GM23338 (cell line): ENCODE results near the gene EXOSC5. TPM values are rescaled to one million over a fixed set of nuclear protein-coding genes. Genes with fewer than 3 reads are reported as not detected.
"Not testable (repeated sequence)": the region's sequence is repeated elsewhere in the genome, so short reads cannot be mapped to it uniquely, and the experiment has no call there.

ENCODE experiments used
- ATAC-seq: fragments of 200-7000 bp; cut with Tn5 transposase; 3 replicates; pipeline ENCODE4 v1.9.1; 2020
- DNase-seq: peaks from one replicate; pipeline ENCODE4 v3.0.0-alpha.2; 2015; ENCODE audit warnings: low spot score
- H2AFZ ChIP-seq: fragments of 200-600 bp; sonication (generic); 2 replicates; pipeline ENCODE4 v1.8.0; 2016; ENCODE audit warnings: antibody characterized with exemption, mild to moderate bottlenecking, moderate library complexity
- H3F3A ChIP-seq: fragments of 200-600 bp; sonication (generic); replicated peaks from 2 replicates; pipeline ENCODE4 v1.8.0; 2017; ENCODE audit warnings: antibody characterized with exemption, mixed run types, low read depth
- H3K27ac ChIP-seq: fragments of 200-600 bp; sonication (generic); 2 replicates; pipeline ENCODE4 v1.6.1; 2016; ENCODE audit warnings: low read depth
- H3K27me3 ChIP-seq: fragments of 200-600 bp; sonication (generic); 2 replicates; pipeline ENCODE4 v1.8.0; 2016; ENCODE audit warnings: mild to moderate bottlenecking, mixed run types, moderate library complexity; ENCODE audit not compliant: insufficient read depth
- H3K36me3 ChIP-seq: fragments of 200-600 bp; sonication (generic); 2 replicates; pipeline ENCODE4 v1.8.0; 2016; ENCODE audit warnings: mild to moderate bottlenecking; ENCODE audit not compliant: insufficient read depth
- H3K4me1 ChIP-seq: fragments of 200-600 bp; sonication (generic); 2 replicates; pipeline ENCODE4 v1.8.0; 2016; ENCODE audit warnings: mild to moderate bottlenecking, moderate library complexity; ENCODE audit not compliant: insufficient read depth
- H3K4me2 ChIP-seq: fragments of 200-600 bp; sonication (generic); 2 replicates; pipeline ENCODE4 v1.7.1; 2017; ENCODE audit warnings: mixed run types
- H3K4me3 ChIP-seq: fragments of 200-600 bp; sonication (generic); 2 replicates; pipeline ENCODE4 v1.6.1; 2016; ENCODE audit warnings: mixed run types
- H3K79me2 ChIP-seq: fragments of 200-600 bp; sonication (generic); replicated peaks from 2 replicates; pipeline ENCODE4 v1.8.0; 2017; ENCODE audit warnings: mild to moderate bottlenecking; ENCODE audit not compliant: insufficient read depth
- H3K9me2 ChIP-seq: fragments of 200-600 bp; sonication (generic); 2 replicates; pipeline ENCODE4 v1.8.0; 2017; ENCODE audit not compliant: insufficient read depth
- H4K20me1 ChIP-seq: fragments of 200-600 bp; sonication (generic); replicated peaks from 2 replicates; pipeline ENCODE4 v1.8.0; 2017; ENCODE audit warnings: mild to moderate bottlenecking; ENCODE audit not compliant: insufficient read depth
- H3K27ac Mint-ChIP-seq: 2 replicates; pipeline ENCODE4 v1.8.0; 2020; ENCODE audit warnings: inconsistent platforms, mild to moderate bottlenecking, moderate library complexity, mixed read lengths
- H3K27me3 Mint-ChIP-seq: 3 replicates; pipeline ENCODE4 v1.8.0; 2022; ENCODE audit warnings: low read depth, mild to moderate bottlenecking, moderate library complexity, mixed read lengths, inconsistent platforms; ENCODE audit not compliant: insufficient read depth, poor library complexity
- H3K36me3 Mint-ChIP-seq: 3 replicates; pipeline ENCODE4 v1.8.0; 2021; ENCODE audit warnings: low read depth, mild to moderate bottlenecking, inconsistent platforms, moderate library complexity, mixed read lengths
- H3K4me1 Mint-ChIP-seq: 3 replicates; pipeline ENCODE4 v1.8.0; 2020; ENCODE audit warnings: mild to moderate bottlenecking, inconsistent platforms, mixed read lengths
- H3K4me3 Mint-ChIP-seq: 3 replicates; pipeline ENCODE4 v1.8.0; 2021; ENCODE audit warnings: moderate library complexity, mild to moderate bottlenecking, inconsistent platforms, mixed read lengths
- H3K9me3 Mint-ChIP-seq: 3 replicates; pipeline ENCODE4 v1.8.0; 2020; ENCODE audit warnings: moderate library complexity, mild to moderate bottlenecking, inconsistent platforms, mixed read lengths
- CTCF ChIP-seq, 2 experiments: fragments of 200-600 bp in 1 of 2; sonication (generic) in 1 of 2; conservative IDR thresholded peaks; 2 replicates each; pipeline versions ENCODE4 v1.5.1 to v1.6.1; 2016 to 2017; ENCODE audit warnings: antibody characterized with exemption in 2 of 2, low read depth in 2 of 2, mild to moderate bottlenecking in 2 of 2, moderate library complexity in 1 of 2
- JUNB ChIP-seq: IDR thresholded peaks from one replicate; pipeline ENCODE4 v1.6.1; 2016; ENCODE audit warnings: antibody characterized with exemption; ENCODE audit not compliant: unreplicated experiment
- REST ChIP-seq: IDR thresholded peaks from one replicate; pipeline ENCODE4 v1.6.1; 2018; ENCODE audit warnings: antibody characterized with exemption; ENCODE audit not compliant: unreplicated experiment
- STAT1 ChIP-seq: IDR thresholded peaks from one replicate; pipeline ENCODE4 v1.6.1; 2016; ENCODE audit warnings: antibody characterized with exemption; ENCODE audit not compliant: unreplicated experiment
- ZNF462 ChIP-seq: fragments of 250-450 bp; sonication (Bioruptor Pico); IDR thresholded peaks from 2 replicates; pipeline ENCODE4 v1.5.0; 2020; ENCODE audit warnings: mild to moderate bottlenecking, moderate library complexity
- polyA plus RNA-seq: library from polyadenylated mRNA; unstranded; fragments of >200 nt; fragmentation: Nextera tagmentation; extraction: Ambion mirVana; gene quantifications from 2 replicates; pipeline ENCODE4 v1.2.1, GENCODE V29; 2016
- total RNA-seq: library from RNA; depleted of rRNA; stranded (reverse); fragments of >200 nt; shearing (Covaris generic); gene quantifications from 2 replicates; pipeline ENCODE4 v1.2.3, GENCODE V29; 2014

The EXOSC5 gene
- total and polyA plus RNA-seq, 2 experiments from 2014 or later: 65.1 to 125 TPM

- Histone ChIP-seq H3F3A (0 out of 2 replicates have a peak, but pooled peaks cover 7% of the 10 kb centered on the region), H3K4me3 (no peak overlapping the region), H3K36me3 (no peaks in the 10 kb centered on the region), H3K4me2 (no peak overlapping the region), H3K9me2 (no peaks in the 10 kb centered on the region), H3K4me1 (peaks cover 8% of the 10 kb centered on the region), H2AFZ (no peak overlapping the region), H3K27ac (no peak overlapping the region), H4K20me1 (no peaks in the 10 kb centered on the region; the same call in none of the 2 replicates), H3K27me3 (no peaks in the 10 kb centered on the region), H3K79me2 (peaks cover 9% of the 10 kb centered on the region)
- Mint-ChIP-seq H3K9me3 (peaks cover 3% of the 10 kb centered on the region; the same call in 2 of the 3 replicates), H3K27ac (no peak overlapping the region), H3K4me1 (peaks cover 5% of the 10 kb centered on the region; the same call in 2 of the 3 replicates), H3K27me3 (peaks cover 8% of the 10 kb centered on the region), H3K4me3 (no peak overlapping the region), H3K36me3 (peaks cover 36% of the 10 kb centered on the region)
- no peak for TF ChIP-seq JUNB
- TF ChIP-seq ZNF462 (CRISPR knock-in tag): no peak
- TF ChIP-seq STAT1: no peak
- peak; percentile 10 to 23; a peak in 1 of 4 replicates for TF ChIP-seq CTCF (conservative IDR thresholded peaks at IDR 0.05; ENCODE audit: low read depth in 2 of 2)
- no peak for TF ChIP-seq REST
- DNase-seq: no peak
- no peak for ATAC-seq
Measured at GRCh38 chr19:41435936-41436673, 38.9 kb upstream of the EXOSC5 start.

- not testable (repeated sequence) for H3K36me3 ChIP-seq, H3K4me1 Mint-ChIP-seq, H4K20me1 ChIP-seq, ATAC-seq, H3K4me3 ChIP-seq, H3F3A ChIP-seq, H3K9me3 Mint-ChIP-seq, H3K79me2 ChIP-seq, H3K4me2 ChIP-seq, H3K27me3 Mint-ChIP-seq, DNase-seq, H3K27me3 ChIP-seq, H2AFZ ChIP-seq, H3K27ac ChIP-seq, H3K4me1 ChIP-seq, H3K9me2 ChIP-seq, H3K4me3 Mint-ChIP-seq, H3K27ac Mint-ChIP-seq
- H3K36me3 Mint-ChIP-seq: peaks cover 40% of the 10 kb centered on the region
Measured at GRCh38 chr19:41435376-41435775, 38.2 kb upstream of the EXOSC5 start.
